HepG2 (cell line): Measurements from ENCODE around the gene DDX43. TPM values are rescaled to one million over a fixed set of nuclear protein-coding genes. Genes with fewer than 3 reads are reported as not detected.
"Not testable (repeated sequence)": the region's sequence is repeated elsewhere in the genome, so short reads cannot be mapped to it uniquely, and the experiment has no call there.

Experiments
- ATAC-seq: fragments of 200-7000 bp; cut with Tn5 transposase; 3 replicates; pipeline ENCODE4 v1.9.1; 2020; ENCODE audit warnings: mild to moderate bottlenecking, moderate library complexity
- BruUV-seq: library from RNA; stranded (reverse); fragments of 400-500 nt; replicated peaks from 2 replicates; lab custom pipeline; 2021; lab: Mats Ljungman, UMichigan
- CTCF ChIA-PET: fragments of 300-600 bp; formaldehyde crosslinking; extraction: SDS; loops from one replicate; lab custom pipeline; 2021; ENCODE audit warnings: low total read pairs, inconsistent platforms, low intra/inter-chr PET ratio; lab: Yijun Ruan, JAX
- POLR2A ChIA-PET: fragments of 350-600 bp; sonication (Branson Sonifier 250); formaldehyde crosslinking; loops from one replicate; lab custom pipeline; 2020; ENCODE audit warnings: antibody characterized with exemption, inconsistent platforms; lab: Yijun Ruan, JAX
- DNase-seq: peaks from one replicate; pipeline ENCODE4 v3.0.0-alpha.2; 2015; ENCODE audit warnings: low spot score
- FAIRE-seq: peaks from 3 replicates; lab custom pipeline; 2011; peaks lifted over from hg19 to GRCh38; lab: Jason Lieb, UNC
- H2AFZ ChIP-seq: one replicate; pipeline ENCODE4 v1.6.1; 2011; ENCODE audit warnings: low read length, inconsistent platforms
- H3K27ac ChIP-seq: fragments of 300-600 bp; 3 replicates; pipeline ENCODE4 v1.8.0; 2011; ENCODE audit warnings: mixed run types, mild to moderate bottlenecking, mixed read lengths, low read length, inconsistent platforms; ENCODE audit not compliant: insufficient read depth; ENCODE audit errors: extremely low read length
- H3K27me3 ChIP-seq, 2 experiments: fragments of 200-600 bp in 1 of 2; 2 replicates in 1 of 2; 3 replicates in 1 of 2; pipeline versions ENCODE4 v1.6.0 to v1.8.0; 2011; ENCODE audit warnings: low read length in 2 of 2, mild to moderate bottlenecking in 2 of 2, moderate library complexity in 2 of 2, inconsistent platforms in 1 of 2; ENCODE audit not compliant: insufficient read depth in 2 of 2, control insufficient read depth in 1 of 2
- H3K36me3 ChIP-seq, 2 experiments: fragments of 200-600 bp in 1 of 2; replicated peaks in 1 of 2; 2 replicates in 1 of 2; 3 replicates in 1 of 2; pipeline versions ENCODE4 v1.5.1 to v1.8.0; 2011; ENCODE audit warnings: low read length in 2 of 2, inconsistent platforms in 1 of 2; ENCODE audit not compliant: insufficient read depth in 2 of 2, control insufficient read depth in 1 of 2
- H3K4me1 ChIP-seq: 2 replicates; pipeline ENCODE4 v1.5.1; 2012; ENCODE audit warnings: low read length, inconsistent platforms; ENCODE audit not compliant: insufficient read depth
- H3K4me2 ChIP-seq: 2 replicates; pipeline ENCODE4 v1.6.0; 2011; ENCODE audit warnings: low read depth, low read length, inconsistent platforms
- H3K4me3 ChIP-seq, 3 experiments: fragments of 200-600 bp in 1 of 3; sonication (generic), shearing (Covaris generic) in 1 of 3; replicated peaks in 1 of 3; 2 replicates each; pipeline ENCODE4 v1.5.1; 2011 to 2016; ENCODE audit warnings: low read length in 3 of 3, inconsistent platforms in 2 of 3, low read depth in 2 of 3, mild to moderate bottlenecking in 2 of 3, control low read depth in 1 of 3, mixed read lengths in 1 of 3; ENCODE audit not compliant: insufficient read depth in 1 of 3
- H3K79me2 ChIP-seq: one replicate; pipeline ENCODE4 v1.6.1; 2011; ENCODE audit warnings: low read length, inconsistent platforms; ENCODE audit not compliant: insufficient read depth
- H3K9ac ChIP-seq: 2 replicates; pipeline ENCODE4 v1.6.0; 2011; ENCODE audit warnings: mild to moderate bottlenecking, low read depth, low read length, inconsistent platforms; ENCODE audit not compliant: insufficient read depth
- H3K9me3 ChIP-seq: 2 replicates; pipeline ENCODE4 v1.5.1; 2012; ENCODE audit warnings: mild to moderate bottlenecking, low read length
- H4K20me1 ChIP-seq: 2 replicates; pipeline ENCODE4 v1.6.0; 2011; ENCODE audit warnings: inconsistent platforms, mild to moderate bottlenecking, low read length, moderate library complexity; ENCODE audit not compliant: insufficient read depth
- LCORL ChIP-seq, 2 experiments: fragments of 450-650 bp in 1 of 2; sonication (generic) in 1 of 2; formaldehyde crosslinking in 1 of 2; IDR thresholded peaks; 2 replicates each; pipeline versions ENCODE4 v1.5.0 to v1.6.1; 2017 to 2020; ENCODE audit warnings: antibody characterized with exemption in 1 of 2, missing genetic modification reagents in 1 of 2
- REPIN1 ChIP-seq: sonication (generic); formaldehyde crosslinking; IDR thresholded peaks from 2 replicates; pipeline ENCODE4 v1.8.0; 2022; ENCODE audit warnings: missing genetic modification reagents, low read depth, mild to moderate bottlenecking, borderline replicate concordance
- ZNF550 ChIP-seq: sonication (generic); formaldehyde crosslinking; IDR thresholded peaks from 2 replicates; pipeline ENCODE4 v1.4.0; 2020; ENCODE audit warnings: mild to moderate bottlenecking, missing genetic modification reagents, borderline replicate concordance
- WGBS: methylation state at CpG from one replicate; pipeline ENCODE4 v1.1.6; 2017; ENCODE audit warnings: low lambda C conversion rate; 5-methylcytosine and 5-hydroxymethylcytosine counted together
- in situ Hi-C: cut with HindIII; loops from 2 replicates; pipeline ENCODE4 v1.10.0; 2017; ENCODE audit warnings: low pct_unique_long_range_greater_than_20kb; ENCODE audit not compliant: extremely low pct_ligation_motif_present
- intact Hi-C: fragments of 100-400 bp; cut with micrococcal nuclease; formaldehyde crosslinking; loops from one replicate; pipeline ENCODE4 v1.10.0; 2022; ENCODE audit not compliant: unreplicated experiment
- polyA plus RNA-seq, 8 experiments: library from polyadenylated mRNA; depleted of rRNA in 3 of 8; stranded (reverse) in 7 of 8; unstranded in 1 of 8; fragments of >200 nt; fragmentation: Illumina TruSeq in 4 of 8; extraction: Trizol in 4 of 8; gene quantifications; 2 replicates each; pipeline versions ENCODE4 v1.2.1 to v1.2.3, GENCODE V29; 2011 to 2016; ENCODE audit warnings: low read depth in 4 of 8, missing spikeins in 1 of 8, mixed read lengths in 1 of 8; ENCODE audit not compliant: insufficient read depth in 1 of 8
- total RNA-seq, 5 experiments: library from RNA; depleted of rRNA; stranded (reverse); fragments of >200 nt; fragmentation: Illumina TruSeq; extraction: Trizol; gene quantifications; 2 replicates each; pipeline ENCODE4 v1.2.3, GENCODE V29; 2016; ENCODE audit warnings: low read depth in 1 of 5
- TF ChIP-seq, protein P1 (sequence below): sonication (generic); formaldehyde crosslinking; IDR thresholded peaks from 2 replicates; pipeline ENCODE4 v1.5.0; 2020; ENCODE audit warnings: missing genetic modification reagents

Gene DDX43
- total and polyA plus RNA-seq, 2 of the 13 experiments (the other 11 are each of a cell fraction or from before 2014, with no cell fraction given), result not detected

- ATAC-seq; H3K4me2 ChIP-seq; in situ Hi-C loops; CTCF ChIA-PET; H3K9ac ChIP-seq; POLR2A ChIA-PET; intact Hi-C loops; H4K20me1 ChIP-seq; H3K4me3 ChIP-seq; H3K4me1 ChIP-seq; H3K27me3 ChIP-seq; H3K27ac ChIP-seq; H3K36me3 ChIP-seq; DNase-seq; H3K79me2 ChIP-seq; FAIRE-seq; H3K9me3 ChIP-seq; H2AFZ ChIP-seq; BruUV-seq; TF ChIP-seq LCORL (CRISPR knock-in tag; IDR thresholded peaks at IDR 0.05): not testable (repeated sequence)
- TF ChIP-seq LCORL (IDR thresholded peaks at IDR 0.05), result peak; percentile 87
- WGBS, result 10% methylated on average over 4 of the region's 4 CpGs
Observed at GRCh38 chr6:73392188-73392587, 2.4 kb upstream of the DDX43 start.

GRCh38 chr6:73393278-73393677, 1.4 kb upstream of the DDX43 start:
- DNase-seq, result no peak
- CTCF ChIA-PET, result no interaction called here
- POLR2A ChIA-PET, result no interaction called here
- no peak for ATAC-seq
- Histone ChIP-seq H2AFZ (no peak overlapping the region), H3K4me2 (no peak overlapping the region), H3K4me3 (no peak overlapping the region), H3K9ac (no peak overlapping the region), H3K9me3 (no peaks in the 10 kb centered on the region), H3K36me3 (no peaks in the 10 kb centered on the region), H3K27ac (no peak overlapping the region), H3K27me3 (peaks cover 0 to 6% of the 10 kb centered on the region in 2 experiments; a peak in 3 of 5 replicates), H4K20me1 (no peaks in the 10 kb centered on the region), H3K4me1 (0 out of 2 replicates have a peak, but pooled peaks cover 6% of the 10 kb centered on the region), H3K79me2 (no peaks in the 10 kb centered on the region)
- WGBS, result 59% methylated on average over 2 of the region's 3 CpGs
- TF ChIP-seq ZNF550 (no peak), REPIN1 (CRISPR knock-in tag) (no peak)
- TF ChIP-seq, protein P1, sequence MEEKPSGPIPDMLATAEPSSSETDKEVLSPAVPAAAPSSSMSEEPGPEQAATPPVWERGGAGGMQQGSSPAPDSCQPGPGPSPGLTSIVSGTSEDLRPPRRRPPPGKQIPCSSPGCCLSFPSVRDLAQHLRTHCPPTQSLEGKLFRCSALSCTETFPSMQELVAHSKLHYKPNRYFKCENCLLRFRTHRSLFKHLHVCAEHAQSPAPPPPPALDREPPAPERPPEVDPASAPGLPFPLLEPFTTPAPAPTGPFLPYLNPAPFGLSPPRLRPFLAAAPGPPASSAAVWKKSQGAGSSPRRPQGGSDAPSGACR (CRISPR knock-in tag), result no peak
- in situ Hi-C loops (no loop called here), intact Hi-C loops (no loop called here)
- BruUV-seq, result no TSS peak
- no peak for FAIRE-seq
